SJSA1 (cell line): ENCODE measurements around the gene PRKCE. TPM values are rescaled to one million over a fixed set of nuclear protein-coding genes. Genes with fewer than 3 reads are reported as not detected.

Source experiments
- DNase-seq, 2 experiments: peaks; one replicate each; pipeline ENCODE4 v3.0.0-alpha.2; 2015 to 2020; ENCODE audit warnings: low spot score in 2 of 2, low read depth in 1 of 2
- H3K27ac ChIP-seq: fragments of 250-450 bp; sonication (Bioruptor Pico); 2 replicates; pipeline ENCODE4 v1.5.1; 2020; ENCODE audit warnings: mild to moderate bottlenecking, moderate library complexity
- H3K27me3 ChIP-seq: fragments of 250-450 bp; sonication (Bioruptor Pico); replicated peaks from 2 replicates; pipeline ENCODE4 v1.5.1; 2020; ENCODE audit warnings: mild to moderate bottlenecking, moderate library complexity
- H3K36me3 ChIP-seq: fragments of 250-450 bp; sonication (Bioruptor Pico); 2 replicates; pipeline ENCODE4 v1.5.1; 2020; ENCODE audit warnings: mild to moderate bottlenecking
- H3K4me1 ChIP-seq: fragments of 250-450 bp; sonication (Bioruptor Pico); replicated peaks from 2 replicates; pipeline ENCODE4 v1.6.1; 2021; ENCODE audit warnings: mild to moderate bottlenecking
- H3K4me3 ChIP-seq: fragments of 250-450 bp; sonication (Bioruptor Pico); 2 replicates; pipeline ENCODE4 v1.5.1; 2020; ENCODE audit warnings: mild to moderate bottlenecking
- H3K9me3 ChIP-seq: fragments of 250-450 bp; sonication (Bioruptor Pico); replicated peaks from 2 replicates; pipeline ENCODE4 v1.5.1; 2020; ENCODE audit warnings: mild to moderate bottlenecking
- total RNA-seq: library from RNA; depleted of rRNA; stranded (reverse); fragments of >200 nt; shearing (Covaris generic); gene quantifications from 2 replicates; pipeline ENCODE4 v1.2.3, GENCODE V29; 2014

The PRKCE gene
- total RNA-seq, 1 experiment from 2014 or later: 43.3 TPM

- Histone ChIP-seq H3K4me3 (no peak overlapping the region), H3K27ac (no peak overlapping the region), H3K4me1 (peaks cover 54% of the 10 kb centered on the region), H3K36me3 (no peaks in the 10 kb centered on the region), H3K9me3 (no peaks in the 10 kb centered on the region), H3K27me3 (no peaks in the 10 kb centered on the region)
- DNase-seq: no peak
These were observed 361.3 kb downstream of the PRKCE start for GRCh38 chr2:46012618-46013240.

GRCh38 chr2:46013726-46014125 lies 362.3 kb downstream of the PRKCE start:
- H3K4me1 ChIP-seq: peaks cover 44% of the 10 kb centered on the region
- no peak overlapping the region for H3K27ac ChIP-seq
- DNase-seq: no peak
- H3K27me3 ChIP-seq: no peaks in the 10 kb centered on the region
- H3K4me3 ChIP-seq: no peak overlapping the region
- no peaks in the 10 kb centered on the region for H3K36me3 ChIP-seq
- H3K9me3 ChIP-seq: no peaks in the 10 kb centered on the region

DNA sequence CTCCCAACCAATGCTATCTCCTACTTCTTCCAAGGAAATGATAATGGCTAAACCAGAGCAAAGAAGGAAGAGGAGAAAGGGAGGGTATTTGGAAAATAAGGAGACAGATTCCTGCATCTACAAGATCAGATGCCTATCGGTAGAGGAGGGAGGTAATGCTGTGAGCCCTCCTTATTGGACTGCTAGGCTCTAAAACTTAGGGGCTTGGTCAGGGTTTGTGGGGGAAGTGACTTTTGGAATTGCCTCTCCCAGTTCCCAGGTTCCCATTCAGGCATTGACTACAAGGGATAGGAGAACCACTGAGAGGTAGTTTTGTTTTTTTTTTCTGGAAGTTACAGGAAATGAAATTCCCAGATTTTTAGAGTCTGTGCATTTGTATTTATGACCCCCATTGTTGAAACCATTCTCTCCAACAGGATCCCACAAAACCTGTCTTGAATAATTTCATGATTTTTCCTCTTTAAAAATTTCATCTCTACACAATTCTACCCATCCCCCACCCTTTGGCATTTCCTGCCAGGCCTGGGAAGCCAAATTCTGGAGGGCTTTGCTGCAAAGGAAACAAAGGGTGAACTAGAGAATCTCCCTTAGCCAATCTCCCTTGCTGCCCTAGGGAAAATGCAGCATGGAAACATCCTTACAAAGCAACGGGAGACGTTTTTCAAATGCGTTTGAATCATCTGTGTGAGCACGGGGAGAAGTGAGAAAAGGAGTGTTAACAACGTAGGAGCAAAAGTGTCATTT lies 363.6 kb downstream of the PRKCE start:
- Histone ChIP-seq H3K36me3 (no peaks in the 10 kb centered on the region), H3K27me3 (no peaks in the 10 kb centered on the region), H3K27ac (peak overlapping the region; percentile 77), H3K4me1 (peaks cover 34% of the 10 kb centered on the region), H3K4me3 (no peak overlapping the region), H3K9me3 (no peaks in the 10 kb centered on the region)
- peak; percentile 77 to 84 for DNase-seq

- Histone ChIP-seq H3K36me3 (no peaks in the 10 kb centered on the region), H3K27ac (peak overlapping the region; percentile 77), H3K4me1 (peaks cover 34% of the 10 kb centered on the region), H3K27me3 (no peaks in the 10 kb centered on the region), H3K9me3 (no peaks in the 10 kb centered on the region), H3K4me3 (no peak overlapping the region)
- no peak for DNase-seq
These were observed 364.2 kb downstream of the PRKCE start for GRCh38 chr2:46015671-46016070.

GRCh38 chr2:46016091-46016490 lies 364.6 kb downstream of the PRKCE start:
- H3K27me3 ChIP-seq: no peaks in the 10 kb centered on the region
- no peak for DNase-seq
- peak overlapping the region; percentile 77; the same call in 1 of the 2 replicates for H3K27ac ChIP-seq
- peaks cover 31% of the 10 kb centered on the region for H3K4me1 ChIP-seq
- no peaks in the 10 kb centered on the region for H3K36me3 ChIP-seq
- no peak overlapping the region for H3K4me3 ChIP-seq
- no peaks in the 10 kb centered on the region for H3K9me3 ChIP-seq

GRCh38 chr2:46018773-46019591 lies 367.5 kb downstream of the PRKCE start:
- Histone ChIP-seq H3K27ac (no peak overlapping the region), H3K36me3 (no peaks in the 10 kb centered on the region), H3K4me1 (peaks cover 31% of the 10 kb centered on the region), H3K27me3 (no peaks in the 10 kb centered on the region), H3K9me3 (no peaks in the 10 kb centered on the region), H3K4me3 (no peak overlapping the region)
- no peak for DNase-seq

DNA sequence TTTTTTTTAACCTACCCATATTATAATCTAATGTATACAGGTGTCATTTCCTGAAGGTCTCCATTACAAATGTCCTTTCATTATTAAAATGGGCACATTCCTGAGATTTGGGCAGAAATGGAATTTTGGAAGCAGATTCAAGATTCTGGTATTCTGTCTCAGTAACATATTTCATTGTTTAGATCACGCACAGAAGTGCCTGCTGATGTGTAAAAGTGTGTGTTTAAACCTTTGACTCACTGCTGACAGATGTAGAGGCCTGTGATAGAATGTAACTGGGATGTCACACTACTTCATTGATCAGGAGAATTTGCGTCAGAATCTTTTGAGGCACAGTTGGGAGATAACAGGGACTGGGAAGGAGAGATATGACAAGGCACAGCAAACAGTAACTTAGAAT lies 368.9 kb downstream of the PRKCE start:
- DNase-seq: no peak
- peaks cover 21% of the 10 kb centered on the region for H3K4me1 ChIP-seq
- no peaks in the 10 kb centered on the region for H3K36me3 ChIP-seq
- H3K4me3 ChIP-seq: no peak overlapping the region
- peak overlapping the region; percentile 11; the same call in 1 of the 2 replicates for H3K27ac ChIP-seq
- H3K27me3 ChIP-seq: no peaks in the 10 kb centered on the region
- no peaks in the 10 kb centered on the region for H3K9me3 ChIP-seq

DNA sequence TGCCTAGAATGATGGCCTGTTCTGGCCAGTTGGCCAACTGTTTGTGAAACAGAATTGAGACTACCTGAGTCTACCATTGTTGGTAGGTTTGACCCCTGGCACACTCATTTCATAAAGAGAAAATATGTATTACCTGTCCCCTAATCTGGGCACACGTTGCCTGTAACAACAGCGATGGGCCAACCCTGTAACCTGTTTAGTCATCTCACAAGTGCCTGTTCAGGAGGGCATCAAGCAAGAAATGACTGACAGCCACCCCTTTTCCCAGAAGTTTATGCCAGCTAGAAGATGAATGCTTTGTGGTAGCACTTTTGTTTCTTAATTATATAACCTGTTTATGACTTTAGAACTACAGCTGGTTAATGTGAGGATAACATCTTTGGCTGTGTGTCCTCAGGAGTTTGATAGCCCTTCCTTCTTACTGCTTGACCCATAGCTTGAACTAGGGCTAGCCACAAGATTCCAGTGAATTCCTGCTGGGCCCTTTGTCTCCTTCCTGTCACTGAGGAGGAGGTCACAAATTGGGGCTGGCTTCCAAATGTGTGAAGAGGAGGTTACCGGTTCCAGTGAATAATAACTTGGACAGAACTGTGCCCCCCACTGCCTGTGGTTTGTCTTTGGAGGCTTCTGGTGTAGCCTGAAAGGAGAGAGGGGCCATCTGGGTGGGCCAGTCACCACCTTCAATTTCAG lies 371.8 kb downstream of the PRKCE start:
- no peaks in the 10 kb centered on the region for H3K36me3 ChIP-seq
- no peak overlapping the region for H3K27ac ChIP-seq
- no peak for DNase-seq
- no peaks in the 10 kb centered on the region for H3K27me3 ChIP-seq
- no peak overlapping the region for H3K4me3 ChIP-seq
- no peaks in the 10 kb centered on the region for H3K9me3 ChIP-seq
- peaks cover 11% of the 10 kb centered on the region for H3K4me1 ChIP-seq

- no peak for DNase-seq
- Histone ChIP-seq H3K4me3 (no peak overlapping the region), H3K36me3 (no peaks in the 10 kb centered on the region), H3K27ac (no peak overlapping the region), H3K4me1 (peaks cover 15% of the 10 kb centered on the region), H3K9me3 (no peaks in the 10 kb centered on the region), H3K27me3 (no peaks in the 10 kb centered on the region)
These were observed 372.8 kb downstream of the PRKCE start for GRCh38 chr2:46024146-46024779.

- H3K4me1 ChIP-seq: peaks cover 21% of the 10 kb centered on the region
- DNase-seq: no peak
- H3K4me3 ChIP-seq: no peak overlapping the region
- H3K27ac ChIP-seq: no peak overlapping the region
- no peaks in the 10 kb centered on the region for H3K36me3 ChIP-seq
- no peaks in the 10 kb centered on the region for H3K9me3 ChIP-seq
- H3K27me3 ChIP-seq: no peaks in the 10 kb centered on the region
These were observed 373.6 kb downstream of the PRKCE start for GRCh38 chr2:46025081-46025480.

DNA sequence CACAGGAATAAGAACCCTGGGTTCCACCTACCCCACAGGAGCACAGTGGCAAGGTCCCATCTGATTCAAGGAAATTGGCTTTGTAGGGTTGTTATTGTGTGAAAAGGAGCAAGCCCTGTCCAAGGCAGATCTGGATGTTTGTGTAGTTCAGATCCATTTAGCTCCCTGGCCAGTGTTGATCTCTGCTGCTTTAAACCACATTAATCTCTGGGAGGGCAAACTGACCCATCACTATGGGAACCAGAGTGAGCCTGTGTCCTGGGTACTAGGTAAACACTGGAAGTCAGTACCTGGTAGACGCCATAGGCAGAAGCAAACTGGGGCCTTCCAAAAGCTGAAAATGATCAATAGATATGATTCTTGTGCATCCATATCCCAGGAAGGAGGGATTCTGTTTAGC lies 374.2 kb downstream of the PRKCE start:
- Histone ChIP-seq H3K9me3 (no peaks in the 10 kb centered on the region), H3K36me3 (no peaks in the 10 kb centered on the region), H3K4me1 (peaks cover 21% of the 10 kb centered on the region), H3K4me3 (no peak overlapping the region), H3K27me3 (no peaks in the 10 kb centered on the region), H3K27ac (no peak overlapping the region)
- DNase-seq: no peak

DNA sequence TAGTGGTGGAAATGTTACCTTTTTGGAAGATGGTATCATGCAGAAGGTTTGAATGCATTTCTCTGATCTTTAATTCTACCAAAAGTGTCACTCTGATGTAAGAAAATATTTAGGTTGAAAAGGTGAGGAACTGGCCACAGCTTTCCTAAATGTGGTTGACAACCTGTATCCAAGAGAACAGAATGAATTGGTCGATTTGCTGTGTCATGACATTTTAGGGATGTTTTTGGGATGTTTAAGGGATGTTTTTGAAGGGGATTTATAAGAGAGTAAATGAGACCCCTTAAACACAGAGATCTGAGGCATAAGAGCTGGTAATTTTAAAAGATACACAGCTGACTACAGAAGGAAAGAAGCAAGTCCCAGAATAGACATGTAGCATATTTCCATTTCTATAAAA lies 375.0 kb downstream of the PRKCE start:
- no peaks in the 10 kb centered on the region for H3K36me3 ChIP-seq
- peaks cover 21% of the 10 kb centered on the region for H3K4me1 ChIP-seq
- no peak overlapping the region for H3K4me3 ChIP-seq
- no peaks in the 10 kb centered on the region for H3K27me3 ChIP-seq
- no peak overlapping the region for H3K27ac ChIP-seq
- H3K9me3 ChIP-seq: no peaks in the 10 kb centered on the region
- no peak for DNase-seq

- Histone ChIP-seq H3K9me3 (no peaks in the 10 kb centered on the region), H3K4me1 (peaks cover 21% of the 10 kb centered on the region), H3K36me3 (no peaks in the 10 kb centered on the region), H3K27me3 (no peaks in the 10 kb centered on the region), H3K27ac (peak overlapping the region; percentile 65), H3K4me3 (no peak overlapping the region)
- peak; percentile 64 to 85 for DNase-seq
These were observed 377.9 kb downstream of the PRKCE start for GRCh38 chr2:46029332-46029811.
